Right ventricle myocardium inferior (tissue), 1 donor: ENCODE measurements around the gene HUWE1. TPM values are rescaled to one million over a fixed set of nuclear protein-coding genes. Genes with fewer than 3 reads are reported as not detected.
"Not testable (repeated sequence)": the region's sequence is repeated elsewhere in the genome, so short reads cannot be mapped to it uniquely, and the experiment has no call there.

Source experiments
- ATAC-seq: fragments of 200-7000 bp; cut with Tn5 transposase; one replicate; pipeline ENCODE4 v1.9.1; 2020; ENCODE audit warnings: mild to moderate bottlenecking, moderate library complexity
- DNase-seq: peaks from one replicate; pipeline ENCODE4 v3.0.0; 2021; ENCODE audit errors: missing footprints
- intact Hi-C: fragments of 100-400 bp; cut with DNase I; formaldehyde crosslinking; loops from one replicate; pipeline ENCODE4 v1.11.0; 2022
- microRNA-seq: library from miRNA; unstranded; fragments of <30 nt; microRNA quantifications from one replicate; pipeline ENCODE4 v1.2.0, GENCODE V29; 2020
- total RNA-seq: library from RNA; stranded (reverse); fragmentation: NEBNext Ultra II Directional; extraction: Animal tissue kit (Norgen Biotek cat#: 25700); gene quantifications from one replicate; pipeline ENCODE4 v1.2.1, GENCODE V29; 2021
- donor health status: DM: no; HTN: yes; CAD: no; lungs with severe emphysema.

The HUWE1 gene
- total RNA-seq, 1 donor from 2014 or later: 107 TPM

GRCh38 chrX:53558646-53559045 is 127.9 kb downstream of the HUWE1 start:
- DNase-seq (no peak), ATAC-seq (no peak)
- intact Hi-C loops: no loop called here

- DNase-seq (no peak), ATAC-seq (no peak)
- intact Hi-C loops: no loop called here
Measured at GRCh38 chrX:53556868-53557267, 129.7 kb downstream of the HUWE1 start.

- DNase-seq: no peak
- ATAC-seq: peak; percentile 28
- intact Hi-C loops: no loop called here
Measured at GRCh38 chrX:53550756-53551463, 135.6 kb downstream of the HUWE1 start.

DNA sequence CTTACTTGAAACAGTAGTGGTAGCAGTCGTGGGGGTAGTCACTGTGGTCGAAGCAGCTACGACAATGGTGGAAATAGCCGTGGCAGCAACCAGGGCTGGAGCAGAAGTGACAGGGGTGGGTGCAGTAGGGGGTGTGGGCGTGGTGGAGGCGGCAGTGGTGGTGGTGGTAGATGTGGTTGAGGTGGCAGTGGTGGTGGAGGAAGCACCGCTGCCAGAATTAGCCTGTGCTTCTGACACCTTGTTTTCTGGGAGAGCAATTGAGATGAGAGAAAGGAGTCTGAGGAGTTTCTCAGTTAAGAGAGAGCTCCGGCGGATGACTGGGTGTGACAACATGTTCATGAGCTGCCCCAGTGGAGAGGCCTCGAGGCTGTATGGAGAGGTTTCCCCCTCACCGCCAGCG is 138.9 kb downstream of the HUWE1 start:
- no peak for DNase-seq
- intact Hi-C loops: no loop called here
- ATAC-seq: no peak

- no peak for ATAC-seq
- no peak for DNase-seq
- intact Hi-C loops: no loop called here
Measured at GRCh38 chrX:53544936-53545335, 141.6 kb downstream of the HUWE1 start.

DNA sequence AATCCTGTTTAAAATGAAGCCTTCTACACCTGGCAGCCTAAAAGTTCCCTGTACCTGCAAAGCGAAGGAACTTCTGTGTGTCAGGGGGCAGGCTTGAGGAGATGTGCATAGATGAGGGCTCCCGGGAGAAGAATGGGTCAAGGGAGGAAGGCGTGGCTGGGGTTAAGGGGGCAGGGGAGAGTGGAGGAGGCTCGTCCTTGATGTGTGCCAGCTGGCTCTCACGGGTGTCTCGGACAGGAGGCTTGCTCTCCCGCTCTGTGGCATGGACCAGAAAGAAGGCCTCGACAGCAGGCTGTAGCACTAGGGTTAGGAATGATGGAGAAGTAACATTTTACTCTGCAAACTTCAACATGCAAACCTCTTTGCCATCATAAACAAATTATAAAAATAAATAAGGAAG is 147.7 kb downstream of the HUWE1 start:
- intact Hi-C loops: no loop called here
- ATAC-seq (no peak), DNase-seq (no peak)

DNA sequence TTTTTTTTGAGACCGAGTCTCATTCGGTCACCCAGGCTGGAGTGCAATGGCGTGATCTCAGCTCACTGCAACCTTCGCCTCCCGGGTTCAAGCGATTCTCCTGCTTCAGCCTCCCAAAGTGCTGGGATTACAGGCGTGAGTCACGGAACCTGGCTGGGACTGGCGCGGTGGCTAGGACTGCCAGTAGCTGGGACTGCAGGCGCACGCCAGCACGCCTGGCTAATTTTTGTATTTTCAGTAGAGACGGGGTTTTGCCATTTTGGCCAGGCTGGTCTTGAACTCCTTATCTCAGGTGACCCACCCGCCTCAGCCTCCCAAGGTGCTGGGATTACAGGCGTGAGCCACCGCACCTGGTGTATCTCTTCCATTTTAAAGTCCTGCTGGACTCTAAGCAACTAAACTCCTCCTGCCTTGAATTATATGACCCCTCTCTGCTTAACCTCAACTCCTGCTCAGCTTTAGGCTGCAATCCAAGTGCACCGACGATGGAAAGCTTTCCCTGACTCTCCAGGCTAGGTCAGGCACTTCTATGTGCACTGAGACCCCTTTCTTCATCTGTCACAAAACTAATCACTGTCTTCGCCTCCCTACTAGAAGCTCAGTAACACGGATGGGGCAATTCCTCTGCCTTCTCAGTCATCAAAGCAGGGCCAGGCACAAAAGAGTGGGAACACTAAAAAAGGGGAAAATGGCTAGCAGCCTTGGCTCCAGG is 155.1 kb downstream of the HUWE1 start:
- ATAC-seq, DNase-seq, intact Hi-C loops: not testable (repeated sequence)

DNA sequence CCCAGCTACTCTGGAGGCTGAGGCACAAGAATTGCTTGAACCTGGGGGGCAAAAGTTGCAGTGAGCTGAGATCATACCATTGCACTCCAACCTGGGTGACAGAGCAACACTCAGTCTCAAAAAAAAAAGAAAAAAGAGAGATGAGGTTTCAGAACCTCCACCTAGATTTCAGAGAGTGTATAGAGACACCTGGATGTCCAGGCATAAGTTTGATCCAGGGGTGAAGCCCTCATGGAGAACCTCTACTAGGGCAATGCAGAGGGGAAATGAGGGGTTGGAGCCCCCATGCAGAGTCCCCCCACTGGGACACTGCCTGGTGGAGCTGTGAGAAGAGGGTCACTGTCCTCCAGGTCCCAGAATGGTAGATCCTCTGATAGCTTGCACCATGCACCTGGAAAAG is 159.5 kb downstream of the HUWE1 start:
- no peak for ATAC-seq
- intact Hi-C loops: no loop called here
- no peak for DNase-seq

DNA sequence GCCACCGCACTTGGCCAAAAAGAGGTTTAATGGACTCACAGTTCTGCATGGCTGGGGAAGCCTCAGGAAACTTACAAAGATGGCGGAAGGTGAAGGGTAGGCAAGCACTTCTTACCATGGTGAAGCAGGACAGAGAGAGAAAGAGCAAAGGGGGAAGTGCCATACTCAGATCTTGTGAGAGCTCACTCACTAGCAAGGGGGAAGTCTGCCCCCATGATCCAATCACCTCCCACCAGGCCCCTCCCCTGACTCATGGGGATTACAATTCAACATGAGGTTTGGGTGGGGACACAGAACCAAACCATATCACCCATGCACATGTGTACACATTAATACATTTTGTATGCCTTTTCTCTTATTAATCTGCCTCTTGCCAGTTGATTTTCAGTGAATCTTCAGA is 175.2 kb downstream of the HUWE1 start:
- DNase-seq (no peak), ATAC-seq (no peak)
- intact Hi-C loops: no loop called here

- ATAC-seq, intact Hi-C loops, DNase-seq: not testable (repeated sequence)
Measured at GRCh38 chrX:53504035-53504434, 182.5 kb downstream of the HUWE1 start.

- intact Hi-C loops: no loop called here
- ATAC-seq (no peak), DNase-seq (no peak)
Measured at GRCh38 chrX:53494436-53494835, 192.1 kb downstream of the HUWE1 start.

GRCh38 chrX:53486285-53486684 is 200.2 kb downstream of the HUWE1 start:
- DNase-seq (no peak), ATAC-seq (no peak)
- intact Hi-C loops: no loop called here

DNA sequence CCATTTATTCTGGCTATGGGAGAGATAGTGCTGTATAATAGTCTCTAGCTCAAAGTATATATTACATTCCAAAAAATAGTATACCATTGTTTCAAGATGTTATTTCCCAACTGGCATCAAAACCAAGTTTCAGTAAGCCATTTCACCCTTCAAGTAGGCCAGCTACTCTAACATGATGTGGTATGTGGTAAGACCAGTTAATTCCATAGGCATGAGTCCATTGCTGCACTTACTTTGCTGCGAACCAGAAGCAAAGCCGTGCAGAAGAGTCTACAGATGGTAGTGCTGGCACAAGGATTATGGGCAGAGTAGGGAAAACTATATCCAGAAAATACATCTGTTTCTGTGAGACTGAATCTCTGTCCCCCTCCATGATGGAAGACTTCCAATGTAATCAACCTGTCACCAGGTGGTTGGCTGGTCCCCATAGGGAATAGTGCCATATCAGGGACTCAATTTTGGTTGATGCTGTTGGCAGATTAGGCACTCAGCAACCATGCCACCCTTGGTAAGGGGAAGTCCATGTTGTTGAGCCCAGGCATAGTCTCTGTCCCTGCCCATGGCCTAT is 202.6 kb downstream of the HUWE1 start:
- intact Hi-C loops: no loop called here
- DNase-seq (no peak), ATAC-seq (no peak)

DNA sequence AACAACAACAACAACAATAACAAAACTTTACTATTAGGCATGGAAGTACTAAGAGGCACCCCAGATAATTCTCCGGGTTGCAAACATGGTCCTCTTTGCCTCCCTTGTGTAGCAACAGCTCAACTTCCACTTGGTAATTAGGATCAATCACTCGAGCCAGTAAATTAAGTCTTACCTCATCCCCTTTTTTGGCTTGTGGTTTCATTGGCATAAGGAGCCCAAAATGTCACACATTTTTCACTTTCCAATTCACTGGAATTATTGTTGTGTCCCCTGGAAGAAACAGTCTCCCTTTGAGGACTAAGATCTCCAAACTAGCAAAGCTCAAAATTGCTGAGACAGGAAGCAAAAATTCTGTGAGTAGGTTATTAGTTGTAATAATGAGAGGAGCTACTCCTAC is 203.1 kb downstream of the HUWE1 start:
- intact Hi-C loops: no loop called here
- DNase-seq: no peak
- ATAC-seq: no peak

Small RNAs within 50 kb of the gene (microRNA-seq; reads per million reads assigned to microRNA genes)
- 579 reads per million, percentile 76 among the genes with 10 or more reads in this experiment for gene MIR98
- 5,198 reads per million, percentile 92 among the genes with 10 or more reads in this experiment for gene MIRLET7F2
